Activated effector memory CD4-positive, alpha-beta T cell treated with Interleukin-2 at 50 U/mL for 16 hours (primary cell): Measurements from ENCODE around the gene TBCB.
A peak's percentile ranks its signal among the peaks of the same experiment; 100 is the strongest.
"Not testable (repeated sequence)": the region's sequence is repeated elsewhere in the genome, so short reads cannot be mapped to it uniquely, and the experiment has no call there.

Experiments
- DNase-seq: peaks from one replicate; pipeline ENCODE4 v3.0.0-alpha.2; 2020

Gene TBCB

DNA sequence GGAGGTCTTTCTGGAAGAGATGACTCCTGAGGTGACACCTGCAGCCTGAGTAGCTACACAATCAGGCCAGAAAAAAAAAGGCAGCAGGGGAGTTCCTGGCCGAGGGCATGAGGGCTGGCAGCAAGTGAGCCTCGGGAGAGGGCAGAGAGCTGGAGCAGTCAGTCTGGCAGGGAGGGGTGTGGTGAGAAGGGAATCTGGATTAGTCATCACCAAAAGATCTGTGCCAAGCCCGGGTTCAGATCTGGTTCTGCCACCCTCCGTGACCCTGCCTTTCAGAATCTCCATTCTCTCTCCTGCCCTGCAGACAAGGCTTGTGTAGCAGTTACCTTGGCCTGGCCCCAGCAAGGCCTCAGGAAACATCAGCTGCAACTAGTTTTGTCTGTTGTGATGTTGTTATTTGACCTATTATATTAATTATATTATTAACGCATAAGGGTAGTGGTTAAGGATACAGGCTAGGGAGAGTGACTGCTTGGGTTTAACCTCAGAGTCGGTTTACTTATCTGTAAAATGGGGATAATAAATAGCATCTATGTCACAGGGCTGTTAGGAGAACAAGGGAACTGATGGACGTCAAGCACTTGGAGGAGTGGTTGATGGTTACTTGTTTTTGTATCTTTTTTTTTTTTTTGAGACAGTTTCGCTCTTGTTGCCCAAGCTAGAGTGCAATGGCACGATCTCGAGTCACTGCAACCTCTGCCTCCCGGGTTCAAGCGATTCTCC lies 21.9 kb downstream of the TBCB start:
- DNase-seq, result no peak

DNA sequence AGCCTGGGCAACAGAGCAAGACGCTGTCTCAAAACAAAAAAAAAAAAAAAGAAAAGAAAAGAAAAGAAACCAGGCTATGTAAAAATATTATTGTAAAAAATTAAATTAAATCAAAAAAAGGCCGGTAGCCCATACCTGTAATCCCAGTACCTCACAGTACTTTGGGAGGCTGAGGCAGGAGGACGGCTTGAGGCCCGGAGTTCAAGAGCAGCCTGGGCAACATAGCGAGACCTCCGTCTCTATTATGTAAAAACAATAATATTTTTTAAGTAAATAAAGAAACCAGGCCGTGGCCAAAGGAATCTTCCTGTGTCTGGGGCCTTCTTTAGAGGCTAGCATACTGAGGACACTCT lies 23.8 kb downstream of the TBCB start:
- no peak for DNase-seq

GRCh38 chr19:36139473-36140303 lies 24.4 kb downstream of the TBCB start, which contains the start of gene CAPNS1:
TSS of gene CAPNS1 (plus strand) at chr19:36140066. CDS start at chr19:36141012, 946 bp downstream.
- DNase-seq, result peak; percentile 85

DNA sequence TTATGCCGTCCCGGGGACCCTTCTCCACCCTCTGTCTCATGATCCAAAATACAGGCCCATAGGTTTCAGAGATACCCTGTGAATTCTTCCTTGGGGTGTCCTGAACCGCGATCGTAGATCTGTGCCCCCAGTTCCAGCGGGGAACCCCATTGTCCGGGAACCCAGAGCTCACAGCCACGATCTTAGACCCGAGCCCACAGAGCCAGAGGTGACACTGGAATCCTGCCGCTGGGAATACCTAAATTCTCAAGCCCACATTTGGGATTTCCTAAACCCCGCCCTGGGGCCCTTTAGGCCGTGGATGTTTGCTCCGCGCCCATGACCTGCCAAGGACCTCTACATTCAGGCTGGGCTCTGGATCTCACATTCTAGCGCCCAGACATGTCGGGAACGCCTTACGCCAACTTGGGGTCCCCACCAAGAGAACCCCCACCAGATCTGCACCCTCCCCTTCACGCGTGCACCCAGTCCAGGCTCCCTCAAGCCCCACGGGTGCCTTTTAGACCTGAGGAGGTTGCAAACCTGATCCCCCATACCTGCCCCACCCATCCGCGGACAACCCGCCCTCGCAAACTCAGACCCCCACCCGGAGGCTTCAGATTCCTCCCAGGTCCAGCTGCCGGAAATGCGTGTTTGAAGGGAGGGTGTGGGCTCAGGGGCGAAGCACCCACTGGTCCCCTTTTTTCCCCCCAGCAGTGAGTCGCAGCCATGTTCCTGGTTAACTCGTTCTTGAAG lies 25.2 kb downstream of the TBCB start:
- DNase-seq, result peak; percentile 40

DNA sequence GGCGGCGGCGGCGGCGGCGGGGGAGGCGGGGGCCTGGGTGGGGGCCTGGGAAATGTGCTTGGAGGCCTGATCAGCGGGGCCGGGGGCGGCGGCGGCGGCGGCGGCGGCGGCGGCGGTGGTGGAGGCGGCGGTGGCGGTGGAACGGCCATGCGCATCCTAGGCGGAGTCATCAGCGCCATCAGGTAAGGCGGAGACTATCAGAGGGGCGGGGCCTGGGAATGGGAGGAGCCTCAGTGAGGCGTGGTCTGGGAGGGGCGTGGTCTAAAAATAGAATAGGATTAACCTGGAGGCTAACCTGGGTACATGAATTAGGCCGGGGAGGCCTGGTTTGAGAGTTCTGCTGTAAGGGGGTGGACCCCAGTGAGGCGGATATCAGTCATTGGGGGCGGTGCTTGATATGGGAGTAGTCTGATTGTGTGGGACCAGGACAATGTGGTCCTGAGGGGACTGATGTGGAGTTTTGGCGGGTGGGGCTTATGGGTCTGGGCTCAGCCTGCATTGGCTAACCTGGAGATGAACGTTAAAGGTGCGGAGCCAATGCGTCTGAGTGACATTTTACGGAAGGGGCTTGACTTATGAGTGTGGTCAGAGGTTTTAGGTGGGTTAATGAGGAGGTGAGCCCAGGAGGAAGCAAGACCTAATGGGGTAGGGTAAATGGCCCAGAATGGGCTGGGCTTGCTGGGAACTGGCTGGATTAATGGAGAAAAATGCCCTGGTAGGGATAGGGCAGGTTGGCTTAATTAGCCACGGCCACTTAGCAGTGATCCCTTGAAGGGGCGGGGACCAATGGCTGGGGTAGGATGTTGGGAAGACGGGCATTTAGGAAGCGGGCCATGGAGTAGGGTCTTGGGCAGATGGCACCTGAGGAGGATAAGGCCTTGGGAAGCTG lies 26.0 kb downstream of the TBCB start:
- DNase-seq, result peak; percentile 84

- DNase-seq, result no peak
Measured at GRCh38 chr19:36142046-36142445, 26.8 kb downstream of the TBCB start.

DNA sequence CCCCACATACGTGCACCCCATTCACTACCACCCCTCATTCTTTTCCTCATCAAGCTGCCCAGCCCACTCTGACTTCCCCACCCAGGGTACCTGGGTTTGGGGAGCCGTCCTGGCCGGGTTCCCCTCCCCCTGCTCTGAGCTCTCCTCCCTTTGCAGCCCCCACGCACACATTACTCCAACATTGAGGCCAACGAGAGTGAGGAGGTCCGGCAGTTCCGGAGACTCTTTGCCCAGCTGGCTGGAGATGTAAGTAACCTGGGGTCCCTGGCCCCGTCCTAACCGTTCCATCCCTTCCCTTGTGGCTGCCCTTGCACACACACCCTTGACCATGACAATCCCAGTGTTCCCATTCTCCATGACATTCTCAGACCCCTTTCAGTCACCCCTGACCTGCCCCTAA lies 27.2 kb downstream of the TBCB start:
- DNase-seq, result no peak

GRCh38 chr19:36144624-36145023 lies 29.4 kb downstream of the TBCB start:
- no peak for DNase-seq

DNA sequence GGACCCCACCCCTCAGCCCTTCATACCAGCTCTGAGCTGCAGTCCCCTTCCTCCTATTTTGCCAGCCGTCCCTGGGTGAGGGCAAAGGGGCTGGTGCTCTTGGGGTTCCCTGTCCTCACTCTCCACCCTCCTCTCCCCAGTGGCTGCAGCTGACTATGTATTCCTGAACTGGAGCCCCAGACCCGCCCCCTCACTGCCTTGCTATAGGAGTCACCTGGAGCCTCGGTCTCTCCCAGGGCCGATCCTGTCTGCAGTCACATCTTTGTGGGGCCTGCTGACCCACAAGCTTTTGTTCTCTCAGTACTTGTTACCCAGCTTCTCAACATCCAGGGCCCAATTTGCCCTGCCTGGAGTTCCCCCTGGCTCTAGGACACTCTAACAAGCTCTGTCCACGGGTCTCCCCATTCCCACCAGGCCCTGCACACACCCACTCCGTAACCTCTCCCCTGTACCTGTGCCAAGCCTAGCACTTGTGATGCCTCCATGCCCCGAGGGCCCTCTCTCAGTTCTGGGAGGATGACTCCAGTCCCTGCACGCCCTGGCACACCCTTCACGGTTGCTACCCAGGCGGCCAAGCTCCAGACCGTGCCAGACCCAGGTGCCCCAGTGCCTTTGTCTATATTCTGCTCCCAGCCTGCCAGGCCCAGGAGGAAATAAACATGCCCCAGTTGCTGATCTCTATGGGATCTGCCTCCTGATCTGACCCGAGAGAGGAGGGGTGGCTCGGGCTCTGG lies 34.6 kb downstream of the TBCB start:
- DNase-seq, result no peak

GRCh38 chr19:36150586-36150985 lies 35.3 kb downstream of the TBCB start:
- DNase-seq, result no peak

GRCh38 chr19:36151144-36152018 lies 36.1 kb downstream of the TBCB start:
- no peak for DNase-seq

- DNase-seq, result no peak
Measured at GRCh38 chr19:36152019-36152351, 36.7 kb downstream of the TBCB start.

GRCh38 chr19:36152352-36153091 lies 37.3 kb downstream of the TBCB start, which contains the start of gene COX7A1:
TSS of gene COX7A1 (minus strand) at chr19:36152447. CDS start at chr19:36152407, 40 bp downstream.
- DNase-seq, result no peak

DNA sequence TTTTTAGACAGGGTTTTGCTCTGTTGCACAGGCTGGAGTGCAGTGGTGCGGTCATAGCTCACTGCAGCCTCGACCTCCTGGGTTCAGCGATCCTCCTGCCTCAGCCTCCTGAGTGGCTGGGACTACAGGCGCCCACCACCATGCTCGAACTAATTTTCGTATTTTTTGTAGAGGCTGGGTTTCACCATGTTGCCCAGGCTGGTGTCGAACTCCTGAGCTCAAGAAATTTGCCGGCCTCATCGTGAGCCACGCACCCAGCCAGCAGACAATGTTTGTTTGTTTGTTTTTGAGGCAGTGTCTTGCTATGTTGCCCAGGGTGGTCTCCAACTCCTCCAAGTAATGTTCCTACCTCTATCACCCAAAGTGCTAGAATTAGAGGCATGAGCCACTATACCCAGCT lies 37.9 kb downstream of the TBCB start:
- no peak for DNase-seq

- no peak for DNase-seq
Measured at GRCh38 chr19:36160821-36161596, 45.7 kb downstream of the TBCB start.

GRCh38 chr19:36163813-36164212 lies 48.5 kb downstream of the TBCB start:
- DNase-seq, result no peak

- DNase-seq, result no peak
Measured at GRCh38 chr19:36169084-36169760, 54.0 kb downstream of the TBCB start.

DNA sequence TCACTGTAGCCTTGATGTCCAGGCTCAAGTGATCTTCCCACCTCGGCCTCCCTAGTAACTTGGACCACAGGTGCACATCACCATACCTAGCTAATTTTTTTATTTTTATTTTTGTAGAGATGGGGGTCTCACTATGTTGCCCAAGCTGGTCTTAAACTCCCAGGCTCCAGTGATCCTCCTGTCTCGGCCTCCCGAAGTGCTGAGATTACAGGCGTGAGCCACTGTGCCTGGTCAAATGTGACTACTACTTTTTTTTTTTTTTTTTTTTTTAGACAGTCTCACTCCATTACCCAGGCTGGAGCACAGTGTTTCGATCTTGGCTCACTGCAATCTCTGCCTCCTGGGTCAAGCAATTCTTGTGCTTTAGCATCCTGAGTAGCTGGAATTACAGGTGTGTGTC lies 57.6 kb downstream of the TBCB start:
- no peak for DNase-seq

- DNase-seq, result not testable (repeated sequence)
Measured at GRCh38 chr19:36173846-36174245, 58.6 kb downstream of the TBCB start.
